Spleen (tissue), 7 donors: ENCODE results near the gene ADARB2.

Source experiments
- CTCF ChIP-seq, 11 experiments: fragments of 200-600 bp in 7 of 11; fragments of 450-650 bp in 4 of 11; sonication (generic) in 4 of 11; IDR thresholded peaks in 8 of 11; conservative IDR thresholded peaks in 3 of 11; 1 replicate in 7 of 11; 2 replicates in 4 of 11; pipeline versions ENCODE4 v1.4.0 to v1.8.0; 2016 to 2021; ENCODE audit warnings: antibody characterized with exemption in 11 of 11, inconsistent platforms in 4 of 11, mild to moderate bottlenecking in 1 of 11
- POLR2A ChIP-seq, 3 donors: fragments of 450-650 bp; IDR thresholded peaks; one replicate each; pipeline ENCODE4 v1.5.1; 2017; ENCODE audit warnings: antibody characterized with exemption in 3 of 3, mild to moderate bottlenecking in 1 of 3
- POLR2AphosphoS5 ChIP-seq, 3 donors: sonication (generic); formaldehyde crosslinking; IDR thresholded peaks; one replicate each; pipeline ENCODE4 v1.5.1; 2017; ENCODE audit warnings: antibody characterized with exemption in 3 of 3
- donor health status: DM: no; HTN: no; CAD: no; lungs with moderate emphysema.
- donor health status: DM: no; HTN: no; CAD: no.
- donor health status: DM: no; HTN: no; CAD: no.

GRCh38 chr10:1706256-1706655 is 31.1 kb downstream of the ADARB2 start:
- no peak for TF ChIP-seq POLR2AphosphoS5 (IDR thresholded peaks at IDR 0.05)
- TF ChIP-seq CTCF (IDR thresholded peaks at IDR 0.05 in 8 of 11, conservative IDR thresholded peaks at IDR 0.05 in 3 of 11) = no peak
- no peak for TF ChIP-seq POLR2A (IDR thresholded peaks at IDR 0.05)
